B cell (primary cell): ENCODE measurements around the gene INSC. TPM values are rescaled to one million over a fixed set of nuclear protein-coding genes. Genes with fewer than 3 reads are reported as not detected.

Source experiments
- ATAC-seq: fragments of 200-7000 bp; cut with Tn5 transposase; one replicate; pipeline ENCODE4 v1.10.0; 2021; ENCODE audit warnings: low read depth, mild to moderate bottlenecking, moderate number of reproducible peaks, moderate library complexity
- CTCF ChIA-PET: fragments of 350-600 bp; sonication (Branson Sonifier 250); formaldehyde crosslinking; loops from one replicate; lab custom pipeline; 2021; ENCODE audit warnings: antibody characterized with exemption, inconsistent platforms; lab: Charles Lee
- POLR2A ChIA-PET: fragments of 350-600 bp; sonication (Branson Sonifier 250); formaldehyde crosslinking; loops from one replicate; lab custom pipeline; 2021; ENCODE audit warnings: antibody characterized with exemption; lab: Charles Lee
- DNase-seq: peaks from one replicate; pipeline ENCODE4 v3.0.0; 2013
- H2AFZ ChIP-seq: 2 replicates; pipeline ENCODE4 v1.6.1; 2012; ENCODE audit warnings: mild to moderate bottlenecking, low read depth, low read length; ENCODE audit not compliant: insufficient read depth, poor library complexity, severe bottlenecking
- H3K27ac ChIP-seq, 2 donors: 1 replicate in 1 of 2; 2 replicates in 1 of 2; pipeline ENCODE4 v1.5.1; 2012 to 2013; ENCODE audit warnings: low read length in 2 of 2, mild to moderate bottlenecking in 2 of 2, moderate library complexity in 1 of 2
- H3K27me3 ChIP-seq, 4 experiments: fragments of 200-600 bp in 1 of 4; sonication (generic) in 1 of 4; replicated peaks in 1 of 4; 1 replicate in 2 of 4; 2 replicates in 2 of 4; pipeline versions ENCODE4 v1.6.1 to v1.7.0; 2013 to 2016; ENCODE audit warnings: low read length in 3 of 4, mild to moderate bottlenecking in 2 of 4, mixed read lengths in 1 of 4, moderate library complexity in 1 of 4; ENCODE audit not compliant: insufficient read depth in 4 of 4, control insufficient read depth in 3 of 4; ENCODE audit errors: control extremely low read depth in 1 of 4
- H3K36me3 ChIP-seq, 2 experiments: replicated peaks in 1 of 2; 1 replicate in 1 of 2; 2 replicates in 1 of 2; pipeline versions ENCODE4 v1.6.1 to v1.7.1; 2013; ENCODE audit warnings: low read length in 1 of 2; ENCODE audit not compliant: insufficient read depth in 2 of 2, control insufficient read depth in 1 of 2; ENCODE audit errors: control extremely low read depth in 1 of 2, extremely low read depth in 1 of 2
- H3K4me1 ChIP-seq, 2 donors: fragments of 200-600 bp in 1 of 2; sonication (generic) in 1 of 2; 1 replicate in 1 of 2; 2 replicates in 1 of 2; pipeline versions ENCODE4 v1.5.1 to v1.6.1; 2013 to 2017; ENCODE audit warnings: low read length in 2 of 2; ENCODE audit not compliant: control insufficient read depth in 2 of 2, insufficient read depth in 2 of 2
- H3K4me2 ChIP-seq: replicated peaks from 2 replicates; pipeline ENCODE3; 2012; ENCODE audit warnings: mild to moderate bottlenecking, low read depth, low read length; ENCODE audit not compliant: poor library complexity, severe bottlenecking
- H3K4me3 ChIP-seq, 5 experiments: fragments of 200-600 bp in 1 of 5; sonication (generic) in 1 of 5; 1 replicate in 3 of 5; 2 replicates in 2 of 5; pipeline versions ENCODE4 v1.5.1 to v1.7.0; 2011 to 2016; ENCODE audit warnings: low read length in 4 of 5, mild to moderate bottlenecking in 4 of 5, low read depth in 2 of 5, control low read depth in 1 of 5, moderate library complexity in 1 of 5; ENCODE audit not compliant: insufficient read depth in 1 of 5; ENCODE audit errors: control extremely low read depth in 1 of 5, extremely low read depth in 1 of 5
- H3K79me2 ChIP-seq: fragments of 200-600 bp; sonication (generic); one replicate; pipeline ENCODE4 v1.6.0; 2016; ENCODE audit warnings: low read length; ENCODE audit not compliant: control insufficient read depth, insufficient read depth
- H3K9ac ChIP-seq: fragments of 200-600 bp; sonication (generic); 2 replicates; pipeline ENCODE4 v1.6.1; 2017; ENCODE audit warnings: mild to moderate bottlenecking, low read length, moderate library complexity
- H3K9me3 ChIP-seq, 3 donors: one replicate each; pipeline versions ENCODE4 v1.6.1 to v1.7.1; 2013; ENCODE audit warnings: low read length in 2 of 3; ENCODE audit not compliant: control insufficient read depth in 2 of 3, insufficient read depth in 1 of 3; ENCODE audit errors: control extremely low read depth in 1 of 3
- H4K20me1 ChIP-seq: 2 replicates; pipeline ENCODE4 v1.6.0; 2012; ENCODE audit warnings: mild to moderate bottlenecking, low read length; ENCODE audit not compliant: insufficient read depth, control insufficient read depth, poor library complexity, severe bottlenecking
- H3K27ac Mint-ChIP-seq: one replicate; pipeline ENCODE4 v1.8.0; 2021; ENCODE audit warnings: mixed read lengths
- H3K27me3 Mint-ChIP-seq: one replicate; pipeline ENCODE4 v1.8.0; 2021; ENCODE audit warnings: mixed read lengths
- H3K4me1 Mint-ChIP-seq: one replicate; pipeline ENCODE4 v1.8.0; 2021; ENCODE audit warnings: mixed read lengths
- H3K4me3 Mint-ChIP-seq: one replicate; pipeline ENCODE4 v1.8.0; 2021; ENCODE audit warnings: mixed read lengths
- H3K9me3 Mint-ChIP-seq: one replicate; pipeline ENCODE4 v1.8.0; 2022; ENCODE audit warnings: mixed read lengths; ENCODE audit not compliant: insufficient read depth
- CTCF ChIP-seq: fragments of 200-600 bp; IDR thresholded peaks from one replicate; pipeline ENCODE4 v1.8.0; 2022; ENCODE audit warnings: antibody characterized with exemption, mild to moderate bottlenecking
- EZH2 ChIP-seq: IDR thresholded peaks from 2 replicates; pipeline ENCODE4 v1.6.1; 2012; ENCODE audit warnings: borderline replicate concordance, low read depth, mild to moderate bottlenecking, moderate library complexity, low read length; ENCODE audit not compliant: insufficient read depth, poor library complexity, severe bottlenecking
- WGBS: methylation state at CpG from one replicate; pipeline ENCODE4 v1.1.5; 2013; ENCODE audit warnings: missing lambda C conversion rate; ENCODE audit not compliant: insufficient coverage; 5-methylcytosine and 5-hydroxymethylcytosine counted together
- intact Hi-C: fragments of 100-400 bp; cut with micrococcal nuclease; formaldehyde crosslinking; loops from one replicate; pipeline ENCODE4 v1.10.0; 2022
- polyA plus RNA-seq: library from polyadenylated mRNA; depleted of rRNA; stranded (reverse); fragments of >200 nt; gene quantifications from 2 replicates; pipeline ENCODE4 v1.2.3, GENCODE V29; 2012
- total RNA-seq, 2 donors: library from RNA; stranded (reverse); fragments of 120-200 nt in 1 of 2; gene quantifications; 1 replicate in 1 of 2; 2 replicates in 1 of 2; pipeline versions ENCODE4 v1.2.3 to v1.2.4, GENCODE V29; 2013 to 2022

INSC gene
- total and polyA plus RNA-seq, 2 donors (not counting 1 experiment from before 2014, with no cell fraction given) = 0.10 TPM; not detected in 1

- intact Hi-C loops = no loop called here
- Histone ChIP-seq H3K79me2 (no peaks in the 10 kb centered on the region), H4K20me1 (no peaks in the 10 kb centered on the region), H3K4me2 (no peak overlapping the region), H3K9ac (no peak overlapping the region), H3K4me3 (no peak overlapping the region), H3K4me1 (no peaks in the 10 kb centered on the region), H3K36me3 (no peaks in the 10 kb centered on the region), H3K9me3 (no peaks in the 10 kb centered on the region), H2AFZ (no peak overlapping the region), H3K27ac (no peak overlapping the region), H3K27me3 (peaks cover 0 to 7% (median 0%) of the 10 kb centered on the region in 4 experiments)
- no peak for DNase-seq
- ATAC-seq = no peak
- POLR2A ChIA-PET = no interaction called here
- TF ChIP-seq CTCF (no peak), EZH2 (no peak)
- Mint-ChIP-seq H3K9me3 (no peaks in the 10 kb centered on the region), H3K27ac (no peak overlapping the region), H3K4me3 (no peak overlapping the region), H3K27me3 (peaks cover 39% of the 10 kb centered on the region), H3K4me1 (no peaks in the 10 kb centered on the region)
- CTCF ChIA-PET = interaction anchor here (1.1 kb wide), 1 partner anchor 76 kb away, joined by 5 read pairs; no protein-coding TSS in a partner anchor
- 85% methylated on average over 5 of the region's 5 CpGs for WGBS
Observed at GRCh38 chr11:15176646-15177163, 62.0 kb downstream of the INSC start.

GRCh38 chr11:15177491-15177890 is 62.8 kb downstream of the INSC start:
- intact Hi-C loops = no loop called here
- no peak for TF ChIP-seq CTCF
- no peak for TF ChIP-seq EZH2
- Histone ChIP-seq H3K27ac (no peak overlapping the region), H4K20me1 (no peaks in the 10 kb centered on the region), H3K36me3 (no peaks in the 10 kb centered on the region), H3K27me3 (peaks cover 0 to 5% (median 0%) of the 10 kb centered on the region in 4 experiments), H3K9ac (no peak overlapping the region), H2AFZ (no peak overlapping the region), H3K4me1 (no peaks in the 10 kb centered on the region), H3K79me2 (no peaks in the 10 kb centered on the region), H3K4me2 (no peak overlapping the region), H3K4me3 (no peak overlapping the region), H3K9me3 (no peaks in the 10 kb centered on the region)
- CTCF ChIA-PET = interaction anchor here (1.6 kb wide), 1 partner anchor 76 kb away, joined by 5 read pairs; no protein-coding TSS in a partner anchor
- H3K9me3 Mint-ChIP-seq = no peaks in the 10 kb centered on the region
- no peak overlapping the region for H3K27ac Mint-ChIP-seq
- ATAC-seq = no peak
- peaks cover 33% of the 10 kb centered on the region for H3K27me3 Mint-ChIP-seq
- H3K4me1 Mint-ChIP-seq = no peaks in the 10 kb centered on the region
- H3K4me3 Mint-ChIP-seq = no peak overlapping the region
- WGBS = 100% methylated on average over 2 of the region's 2 CpGs
- POLR2A ChIA-PET = no interaction called here
- DNase-seq = no peak
